Adrenal gland (tissue), 5 donors: ENCODE results near the gene HNF1A.

Experiments
- POLR2A ChIP-seq, 2 donors: fragments of 450-650 bp; IDR thresholded peaks; one replicate each; pipeline ENCODE4 v1.6.1; 2017; ENCODE audit warnings: antibody characterized with exemption in 2 of 2, mild to moderate bottlenecking in 2 of 2, moderate library complexity in 1 of 2
- TF ChIP-seq, protein P1 (sequence below), 6 experiments: fragments of 450-650 bp in 4 of 6; fragments of 200-600 bp in 2 of 6; sonication (generic) in 1 of 6; IDR thresholded peaks; 1 replicate in 5 of 6; 2 replicates in 1 of 6; pipeline versions ENCODE4 v1.5.1 to v1.8.0; 2016 to 2021; ENCODE audit warnings: antibody characterized with exemption in 6 of 6, mild to moderate bottlenecking in 2 of 6, moderate library complexity in 1 of 6
- donor health status: DM: no; HTN: no; CAD: no.

DNA sequence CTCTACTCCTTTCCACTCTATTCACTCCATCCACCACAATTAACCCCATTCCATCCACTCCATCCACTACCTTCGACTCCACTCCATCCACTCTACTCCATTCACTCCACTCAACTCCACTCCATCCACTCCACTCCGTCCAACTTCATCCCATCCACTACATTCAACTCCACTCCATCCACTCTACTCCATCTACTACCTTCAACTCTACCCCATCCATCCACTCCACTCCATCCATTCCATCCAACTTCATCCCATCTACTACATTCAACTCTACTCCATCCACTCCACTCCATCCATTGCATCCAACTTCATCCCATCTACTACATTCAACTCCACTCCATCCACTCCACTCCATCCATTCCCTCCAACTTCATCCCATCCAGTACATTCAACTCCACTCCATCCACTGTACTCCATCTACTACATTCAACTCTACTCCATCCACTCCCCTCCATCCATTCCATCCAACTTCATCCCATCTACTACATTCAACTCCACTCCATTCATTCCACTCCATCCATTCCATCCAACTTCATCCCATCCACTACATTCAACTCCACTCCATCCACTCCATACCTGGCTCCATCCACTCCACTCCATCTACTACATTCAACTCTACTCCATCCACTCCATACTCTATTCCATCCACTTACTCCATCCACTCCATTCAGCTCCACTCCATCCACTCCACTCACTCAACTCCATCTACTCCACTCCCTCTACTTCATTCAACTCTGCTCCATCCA lies 16.4 kb downstream of the HNF1A start:
- TF ChIP-seq, protein P1, sequence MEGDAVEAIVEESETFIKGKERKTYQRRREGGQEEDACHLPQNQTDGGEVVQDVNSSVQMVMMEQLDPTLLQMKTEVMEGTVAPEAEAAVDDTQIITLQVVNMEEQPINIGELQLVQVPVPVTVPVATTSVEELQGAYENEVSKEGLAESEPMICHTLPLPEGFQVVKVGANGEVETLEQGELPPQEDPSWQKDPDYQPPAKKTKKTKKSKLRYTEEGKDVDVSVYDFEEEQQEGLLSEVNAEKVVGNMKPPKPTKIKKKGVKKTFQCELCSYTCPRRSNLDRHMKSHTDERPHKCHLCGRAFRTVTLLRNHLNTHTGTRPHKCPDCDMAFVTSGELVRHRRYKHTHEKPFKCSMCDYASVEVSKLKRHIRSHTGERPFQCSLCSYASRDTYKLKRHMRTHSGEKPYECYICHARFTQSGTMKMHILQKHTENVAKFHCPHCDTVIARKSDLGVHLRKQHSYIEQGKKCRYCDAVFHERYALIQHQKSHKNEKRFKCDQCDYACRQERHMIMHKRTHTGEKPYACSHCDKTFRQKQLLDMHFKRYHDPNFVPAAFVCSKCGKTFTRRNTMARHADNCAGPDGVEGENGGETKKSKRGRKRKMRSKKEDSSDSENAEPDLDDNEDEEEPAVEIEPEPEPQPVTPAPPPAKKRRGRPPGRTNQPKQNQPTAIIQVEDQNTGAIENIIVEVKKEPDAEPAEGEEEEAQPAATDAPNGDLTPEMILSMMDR (IDR thresholded peaks at IDR 0.05): no peak
- no peak for TF ChIP-seq POLR2A (IDR thresholded peaks at IDR 0.05)
